Activated T-helper 2 cell treated with anti-CD3 and anti-CD28 coated beads, Interferon-gamma antibody, Interleukin-2, Interleukin-4, amounts not matched to agents 10 μg/mL and 5 μg/mL and 100 μg/mL, durations not matched to agents 14 hours and 24 hours and 36 hours (primary cell): ENCODE measurements around the gene DHRS3. TPM values are rescaled to one million over a fixed set of nuclear protein-coding genes. Genes with fewer than 3 reads are reported as not detected.
"Not testable (repeated sequence)": the region's sequence is repeated elsewhere in the genome, so short reads cannot be mapped to it uniquely, and the experiment has no call there.

Experiments
- DNase-seq: peaks from one replicate; pipeline ENCODE4 v3.0.0; 2021; ENCODE audit warnings: low spot score
- H3K27ac Mint-ChIP-seq: one replicate; pipeline ENCODE4 v1.8.0; 2021; ENCODE audit warnings: mixed read lengths
- H3K27me3 Mint-ChIP-seq: one replicate; pipeline ENCODE4 v1.8.0; 2021; ENCODE audit warnings: low read depth, mixed read lengths
- H3K36me3 Mint-ChIP-seq: one replicate; pipeline ENCODE4 v1.8.0; 2021; ENCODE audit warnings: low read depth, mixed read lengths
- H3K4me1 Mint-ChIP-seq: one replicate; pipeline ENCODE4 v1.8.0; 2021; ENCODE audit warnings: low read depth, mixed read lengths
- H3K4me3 Mint-ChIP-seq: one replicate; pipeline ENCODE4 v1.8.0; 2021; ENCODE audit warnings: low read depth, mild to moderate bottlenecking, moderate library complexity, mixed read lengths
- H3K9me3 Mint-ChIP-seq: one replicate; pipeline ENCODE4 v1.8.0; 2021; ENCODE audit warnings: mixed read lengths
- intact Hi-C: fragments of 100-400 bp; cut with micrococcal nuclease; formaldehyde crosslinking; loops from one replicate; pipeline ENCODE4 v1.15.1; 2023
- total RNA-seq: library from RNA; stranded (reverse); gene quantifications from 2 replicates; pipeline ENCODE4 v1.2.3, GENCODE V29; 2022

The DHRS3 gene
- total RNA-seq, 1 donor from 2014 or later, result 93.6 TPM

DNA sequence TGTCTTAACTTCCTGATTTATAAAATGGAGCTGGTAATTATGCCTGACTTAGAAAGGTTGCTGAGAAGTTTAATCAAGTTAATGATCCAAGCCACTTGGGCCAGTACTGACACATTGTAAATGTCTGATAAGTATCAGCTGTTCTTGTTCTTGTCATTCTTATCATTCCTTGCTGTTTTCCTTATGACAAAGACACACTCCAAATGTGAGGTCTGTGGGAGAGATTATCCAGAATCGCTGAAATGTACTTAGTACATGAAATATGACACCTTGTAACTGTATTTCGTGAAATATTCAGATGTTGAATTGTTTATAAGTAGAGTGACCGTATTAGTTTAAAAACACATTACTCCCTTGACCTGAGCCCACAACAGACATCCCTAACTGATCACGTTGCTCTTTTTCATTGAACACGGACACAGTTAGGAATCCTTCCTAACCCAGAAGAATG, 32.0 kb upstream of the DHRS3 start:
- Mint-ChIP-seq H3K4me1 (no peaks in the 10 kb centered on the region), H3K27ac (no peak overlapping the region), H3K27me3 (peaks cover 15% of the 10 kb centered on the region), H3K9me3 (no peaks in the 10 kb centered on the region), H3K36me3 (no peaks in the 10 kb centered on the region), H3K4me3 (no peak overlapping the region)
- no peak for DNase-seq
- intact Hi-C loops, result no loop called here

DNA sequence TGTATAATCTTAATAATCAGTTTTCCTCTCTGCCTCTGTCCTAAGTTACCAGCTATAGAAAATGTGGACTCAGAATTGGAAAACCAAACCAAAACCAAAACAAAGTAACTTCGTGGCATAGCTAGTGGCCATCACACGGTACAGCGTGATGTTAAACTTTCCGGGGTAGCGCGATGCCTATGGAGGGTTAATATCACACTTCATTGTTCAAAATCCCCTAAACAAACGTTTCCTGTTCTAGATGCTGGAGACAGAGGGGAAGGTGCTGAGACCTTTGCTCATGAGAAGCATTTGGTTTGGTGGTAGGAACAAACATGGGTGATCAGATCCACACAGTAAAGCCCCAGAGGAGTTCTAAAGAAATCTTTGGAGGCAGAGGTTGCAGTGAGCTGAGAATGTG, 30.7 kb upstream of the DHRS3 start:
- no peak for DNase-seq
- intact Hi-C loops, result no loop called here
- H3K36me3 Mint-ChIP-seq, result no peaks in the 10 kb centered on the region
- H3K27me3 Mint-ChIP-seq, result peaks cover 15% of the 10 kb centered on the region
- no peak overlapping the region for H3K27ac Mint-ChIP-seq
- H3K4me1 Mint-ChIP-seq, result no peaks in the 10 kb centered on the region
- no peak overlapping the region for H3K4me3 Mint-ChIP-seq
- no peaks in the 10 kb centered on the region for H3K9me3 Mint-ChIP-seq

DNA sequence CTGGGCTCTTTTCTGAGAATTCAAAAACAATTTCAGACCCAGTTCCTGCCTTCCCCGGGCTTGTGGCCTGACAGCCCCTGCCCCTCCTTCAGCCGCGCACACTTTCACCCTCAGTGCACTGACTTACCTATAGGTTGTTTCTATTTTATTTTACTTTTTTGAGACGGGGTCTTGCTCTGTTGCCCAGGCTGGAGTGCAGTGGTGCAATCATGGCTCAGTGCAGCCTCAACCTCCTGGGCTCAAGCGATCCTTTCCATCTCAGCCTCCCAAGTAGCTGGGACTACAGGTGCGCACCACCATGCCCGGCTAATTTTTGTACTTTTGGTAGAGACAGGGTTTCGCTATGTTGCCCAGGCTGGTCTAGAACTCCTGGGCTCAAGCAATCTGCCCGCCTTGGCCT, 27.4 kb upstream of the DHRS3 start:
- peaks cover 11% of the 10 kb centered on the region for H3K27me3 Mint-ChIP-seq
- H3K4me3 Mint-ChIP-seq, H3K27ac Mint-ChIP-seq, H3K36me3 Mint-ChIP-seq, intact Hi-C loops, DNase-seq, H3K4me1 Mint-ChIP-seq: not testable (repeated sequence)
- H3K9me3 Mint-ChIP-seq, result peaks cover 18% of the 10 kb centered on the region

DNA sequence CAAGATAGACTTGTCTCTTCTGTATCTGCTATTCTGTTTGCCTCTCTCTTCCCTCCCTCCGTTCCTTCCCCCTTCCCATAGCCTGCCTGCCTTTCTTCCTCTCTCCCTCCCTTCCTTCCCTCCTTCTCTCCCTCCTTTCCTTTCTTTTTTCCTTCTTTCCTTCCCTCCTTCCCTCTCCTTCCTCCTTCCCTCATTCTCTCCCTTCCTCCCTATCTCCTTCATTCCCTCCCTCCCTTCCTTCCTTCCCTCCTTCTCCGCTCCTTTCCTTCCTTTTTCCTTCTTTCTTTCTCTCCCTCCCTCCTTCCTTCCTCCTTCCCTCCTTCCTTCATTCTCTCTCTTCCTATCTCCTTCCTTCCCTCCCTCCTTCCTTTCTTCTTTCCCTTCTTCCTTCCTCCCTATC, 26.8 kb upstream of the DHRS3 start:
- Mint-ChIP-seq H3K36me3 (no peaks in the 10 kb centered on the region), H3K9me3 (peaks cover 24% of the 10 kb centered on the region), H3K27ac (no peak overlapping the region), H3K4me1 (no peaks in the 10 kb centered on the region), H3K4me3 (no peak overlapping the region), H3K27me3 (peaks cover 6% of the 10 kb centered on the region)
- DNase-seq, result no peak
- intact Hi-C loops, result no loop called here

DNA sequence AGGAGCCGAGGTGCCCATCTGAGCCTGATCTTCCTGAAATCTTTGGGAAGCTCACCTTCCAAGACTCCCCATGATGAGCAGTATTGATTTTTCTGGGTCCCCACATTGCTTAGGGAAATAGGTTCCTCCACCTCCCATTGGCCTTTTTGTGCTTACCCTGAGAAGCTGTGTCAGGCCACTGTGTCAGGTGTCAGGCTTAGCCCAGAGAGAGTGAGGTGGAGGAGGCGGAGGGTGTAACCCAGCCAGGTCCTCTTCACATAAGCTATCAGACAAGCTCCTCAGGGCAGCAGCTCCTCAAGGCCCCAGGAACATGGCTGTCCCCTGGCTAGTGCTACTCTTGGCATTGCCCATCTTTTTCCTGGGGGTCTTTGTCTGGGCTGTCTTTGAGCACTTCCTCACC, 26.2 kb upstream of the DHRS3 start:
- H3K9me3 Mint-ChIP-seq, result peaks cover 30% of the 10 kb centered on the region
- H3K4me1 Mint-ChIP-seq, result no peaks in the 10 kb centered on the region
- H3K4me3 Mint-ChIP-seq, result no peak overlapping the region
- intact Hi-C loops, result no loop called here
- peaks cover 6% of the 10 kb centered on the region for H3K27me3 Mint-ChIP-seq
- H3K36me3 Mint-ChIP-seq, result no peaks in the 10 kb centered on the region
- no peak overlapping the region for H3K27ac Mint-ChIP-seq
- DNase-seq, result no peak

DNA sequence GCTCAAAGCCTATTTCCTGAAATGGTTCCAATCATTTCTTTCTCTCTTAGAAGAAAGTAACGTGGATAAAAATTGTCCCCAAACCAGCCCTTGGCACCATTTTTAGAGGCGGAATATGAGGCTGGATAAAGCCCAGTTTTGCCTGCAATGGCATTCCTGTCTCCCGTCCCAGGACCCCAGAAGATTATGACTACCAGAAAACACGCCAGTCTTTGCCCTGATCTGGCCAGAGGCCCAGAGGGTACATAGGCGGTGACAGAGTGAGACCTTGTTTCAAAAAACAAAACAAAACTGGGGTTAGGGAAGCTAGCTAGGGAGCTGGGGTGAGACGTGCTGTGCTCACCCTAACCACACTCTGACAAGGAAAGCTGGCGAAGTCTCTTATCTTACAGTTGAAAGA, 25.8 kb upstream of the DHRS3 start, which contains the start of gene AADACL4:
TSS of gene AADACL4 (plus strand) at position 301 of the 400 bp plus-strand sequence. CDS start 462 bp downstream, outside the sequence.
- H3K9me3 Mint-ChIP-seq, result peaks cover 30% of the 10 kb centered on the region
- H3K27me3 Mint-ChIP-seq, result peaks cover 6% of the 10 kb centered on the region
- no peak for DNase-seq
- no peaks in the 10 kb centered on the region for H3K4me1 Mint-ChIP-seq
- no peak within 1 kb of the TSS for H3K4me3 Mint-ChIP-seq
- intact Hi-C loops, result no loop called here
- no peaks in the 10 kb centered on the region for H3K36me3 Mint-ChIP-seq
- no peak within 1 kb of the TSS for H3K27ac Mint-ChIP-seq

DNA sequence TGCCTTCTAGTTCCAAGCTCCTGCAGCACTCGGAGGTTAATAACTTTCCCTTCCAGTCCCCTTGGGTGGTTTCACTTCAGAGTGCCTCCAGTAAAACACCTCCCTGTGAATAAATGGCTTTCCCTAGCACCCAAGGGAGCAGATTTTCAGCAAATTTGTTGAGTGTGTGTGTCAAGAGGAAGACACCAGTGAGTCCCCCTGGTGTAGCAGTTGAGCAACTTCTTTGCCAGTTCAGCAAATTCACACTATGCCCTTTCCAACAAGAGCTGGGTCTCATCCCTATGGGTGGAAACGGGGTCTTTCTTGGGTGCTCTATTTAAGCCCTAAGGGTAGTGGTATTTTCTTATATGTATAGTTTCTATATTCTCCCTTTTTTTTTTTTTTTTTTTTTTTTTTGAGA, 25.1 kb upstream of the DHRS3 start:
- Mint-ChIP-seq H3K27me3 (peaks cover 6% of the 10 kb centered on the region), H3K4me1 (no peaks in the 10 kb centered on the region), H3K27ac (no peak overlapping the region), H3K36me3 (no peaks in the 10 kb centered on the region), H3K9me3 (peaks cover 30% of the 10 kb centered on the region), H3K4me3 (no peak overlapping the region)
- no peak for DNase-seq
- intact Hi-C loops, result no loop called here

DNA sequence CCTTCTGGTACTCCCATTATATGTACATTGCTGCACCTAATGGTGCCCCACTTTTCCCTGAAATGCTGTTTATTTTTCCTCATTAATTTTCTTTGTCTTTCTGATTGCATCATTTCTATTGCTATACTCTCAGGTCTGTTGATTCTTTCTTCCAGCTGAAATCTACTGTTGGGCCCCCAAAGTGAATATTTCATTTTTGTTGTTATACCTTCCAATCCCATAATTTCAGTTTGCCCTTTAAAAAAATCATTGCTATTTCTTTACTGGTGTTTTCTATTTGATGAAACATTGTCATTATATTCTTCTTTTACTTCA, 22.9 kb upstream of the DHRS3 start:
- DNase-seq, result no peak
- H3K9me3 Mint-ChIP-seq, result peaks cover 30% of the 10 kb centered on the region
- H3K4me3 Mint-ChIP-seq, result no peak overlapping the region
- H3K4me1 Mint-ChIP-seq, result no peaks in the 10 kb centered on the region
- H3K36me3 Mint-ChIP-seq, result no peaks in the 10 kb centered on the region
- H3K27me3 Mint-ChIP-seq, result no peaks in the 10 kb centered on the region
- intact Hi-C loops, result no loop called here
- no peak overlapping the region for H3K27ac Mint-ChIP-seq

DNA sequence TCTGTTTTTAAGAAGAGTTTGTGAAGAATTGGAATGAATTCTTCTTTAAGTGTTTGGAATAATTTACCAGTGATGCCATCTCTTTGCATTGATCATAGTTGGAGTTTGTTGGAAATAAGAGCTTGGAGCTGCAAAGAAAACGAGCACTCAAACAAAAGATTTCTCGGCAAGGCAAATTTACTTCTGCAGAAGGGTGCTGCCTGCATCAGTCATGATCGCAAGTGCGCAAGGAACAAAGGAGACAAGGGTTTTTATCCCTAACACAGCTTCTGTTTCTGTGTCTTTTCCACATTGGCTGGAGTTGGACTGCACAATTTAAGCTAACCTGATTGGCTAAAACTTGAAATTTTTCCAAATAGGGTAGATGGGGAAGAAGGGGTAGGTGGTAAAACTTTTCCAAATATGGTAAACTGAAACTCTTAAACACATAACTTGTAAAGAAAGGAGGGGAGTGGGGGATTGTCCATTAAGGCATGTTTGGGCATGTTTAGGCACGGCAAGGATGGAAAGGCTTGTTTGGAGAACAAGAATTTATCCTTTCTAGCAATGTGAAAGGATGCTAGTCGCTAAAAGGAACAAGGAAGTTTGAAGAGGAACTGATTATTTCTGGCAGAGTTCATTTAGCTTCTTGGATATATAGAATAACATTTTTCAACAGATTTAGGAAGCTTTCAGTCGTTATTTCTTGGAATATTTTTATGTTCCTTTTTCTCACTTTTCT, 22.4 kb upstream of the DHRS3 start:
- Mint-ChIP-seq H3K27me3 (no peaks in the 10 kb centered on the region), H3K4me1 (no peaks in the 10 kb centered on the region), H3K36me3 (no peaks in the 10 kb centered on the region), H3K9me3 (peaks cover 30% of the 10 kb centered on the region), H3K27ac (no peak overlapping the region), H3K4me3 (no peak overlapping the region)
- intact Hi-C loops, result no loop called here
- DNase-seq, result no peak

DNA sequence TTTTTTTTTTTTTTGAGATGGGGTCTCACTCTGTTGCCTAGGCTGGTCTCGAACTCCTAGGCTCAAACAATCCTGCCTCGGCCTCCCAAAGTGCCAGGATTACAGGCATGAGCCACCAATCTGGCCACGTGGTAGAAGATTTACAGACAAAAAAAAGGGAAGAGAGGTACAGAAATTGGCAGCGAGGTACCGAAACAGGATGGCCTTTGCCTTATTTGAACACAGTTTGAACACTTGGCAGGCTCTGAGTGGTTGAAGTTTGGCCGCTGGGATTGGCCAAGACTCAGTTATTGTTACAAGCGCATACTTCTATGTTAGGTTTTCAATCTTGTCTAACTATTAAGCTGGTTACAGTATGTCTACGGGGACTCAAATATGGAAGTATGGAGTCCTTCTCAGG, 19.7 kb upstream of the DHRS3 start:
- Mint-ChIP-seq H3K27ac (no peak overlapping the region), H3K36me3 (no peaks in the 10 kb centered on the region), H3K4me1 (peaks cover 3% of the 10 kb centered on the region), H3K9me3 (peaks cover 30% of the 10 kb centered on the region), H3K4me3 (no peak overlapping the region), H3K27me3 (peaks cover 2% of the 10 kb centered on the region)
- DNase-seq, result no peak
- intact Hi-C loops, result no loop called here

DNA sequence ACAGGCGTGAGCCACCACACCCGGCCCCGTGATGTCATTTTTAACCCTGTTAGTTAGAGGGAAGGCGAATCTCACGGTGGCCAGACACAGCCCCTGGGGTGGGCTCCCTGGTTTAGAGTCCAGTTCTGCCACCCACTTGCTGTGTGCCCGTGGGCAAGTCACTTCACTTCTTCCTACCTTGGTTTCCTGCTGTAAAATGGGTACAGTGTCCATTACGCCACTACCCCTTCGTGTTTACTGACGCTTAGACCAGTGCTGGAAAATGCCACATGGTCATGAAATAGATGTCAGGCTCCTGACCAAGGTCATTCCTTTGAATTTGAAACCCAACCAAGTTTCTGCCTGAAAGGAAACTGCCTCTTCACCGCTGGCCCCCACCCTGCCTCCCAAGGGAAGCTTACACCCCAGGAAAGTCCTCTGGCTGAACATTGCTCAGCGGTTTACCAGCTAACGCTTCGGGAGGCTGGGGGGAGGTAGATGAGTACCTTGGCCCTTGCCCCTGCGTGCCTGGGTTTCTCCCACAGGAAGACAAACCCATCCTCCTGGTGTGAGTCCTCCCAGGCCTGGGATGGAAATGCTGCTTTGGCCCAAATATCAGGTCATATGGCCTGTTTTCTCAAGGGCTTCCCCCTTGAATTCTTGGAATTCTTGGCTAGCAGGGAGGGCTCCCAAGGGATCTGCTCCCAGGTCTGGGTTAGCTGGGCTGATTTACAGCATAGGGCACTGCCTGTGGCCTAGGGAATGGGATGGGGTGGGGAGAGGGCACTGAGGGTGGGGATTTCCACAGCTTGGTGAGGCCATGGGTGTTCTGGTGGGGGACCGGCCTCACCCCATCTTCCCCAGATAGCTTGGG, 18.3 kb upstream of the DHRS3 start:
- intact Hi-C loops, result no loop called here
- peaks cover 22% of the 10 kb centered on the region for H3K9me3 Mint-ChIP-seq
- no peak overlapping the region for H3K27ac Mint-ChIP-seq
- peaks cover 3% of the 10 kb centered on the region for H3K4me1 Mint-ChIP-seq
- H3K27me3 Mint-ChIP-seq, result peaks cover 7% of the 10 kb centered on the region
- no peak overlapping the region for H3K4me3 Mint-ChIP-seq
- H3K36me3 Mint-ChIP-seq, result no peaks in the 10 kb centered on the region
- no peak for DNase-seq

DNA sequence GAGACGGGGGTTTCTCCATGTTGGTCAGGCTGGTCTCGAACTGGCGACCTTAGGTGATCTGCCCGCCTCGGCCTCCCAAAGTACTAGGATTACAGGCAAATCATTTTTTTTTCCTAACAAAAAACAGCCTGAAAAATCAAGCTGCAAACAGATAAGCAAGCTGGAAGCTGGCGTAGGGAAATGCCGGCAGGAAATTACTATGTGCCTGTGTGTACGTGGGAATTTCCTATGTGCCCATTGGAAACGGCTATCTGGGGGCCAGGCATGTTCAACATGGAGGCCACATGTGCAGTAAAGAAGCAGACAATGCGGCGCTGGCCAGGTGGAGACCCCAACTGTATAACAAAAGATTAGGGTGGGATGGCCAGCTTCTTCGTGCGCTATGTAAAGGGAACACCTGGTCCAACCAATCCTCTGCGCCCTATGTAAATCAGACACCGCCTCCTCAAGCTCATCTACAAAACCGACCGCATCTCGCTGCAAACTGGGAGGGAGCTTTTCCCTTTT, 16.7 kb upstream of the DHRS3 start:
- no peak for DNase-seq
- intact Hi-C loops, result no loop called here
- peaks cover 7% of the 10 kb centered on the region for H3K27me3 Mint-ChIP-seq
- peaks cover 6% of the 10 kb centered on the region for H3K9me3 Mint-ChIP-seq
- no peaks in the 10 kb centered on the region for H3K36me3 Mint-ChIP-seq
- H3K4me3 Mint-ChIP-seq, result no peak overlapping the region
- H3K27ac Mint-ChIP-seq, result no peak overlapping the region
- peaks cover 3% of the 10 kb centered on the region for H3K4me1 Mint-ChIP-seq

DNA sequence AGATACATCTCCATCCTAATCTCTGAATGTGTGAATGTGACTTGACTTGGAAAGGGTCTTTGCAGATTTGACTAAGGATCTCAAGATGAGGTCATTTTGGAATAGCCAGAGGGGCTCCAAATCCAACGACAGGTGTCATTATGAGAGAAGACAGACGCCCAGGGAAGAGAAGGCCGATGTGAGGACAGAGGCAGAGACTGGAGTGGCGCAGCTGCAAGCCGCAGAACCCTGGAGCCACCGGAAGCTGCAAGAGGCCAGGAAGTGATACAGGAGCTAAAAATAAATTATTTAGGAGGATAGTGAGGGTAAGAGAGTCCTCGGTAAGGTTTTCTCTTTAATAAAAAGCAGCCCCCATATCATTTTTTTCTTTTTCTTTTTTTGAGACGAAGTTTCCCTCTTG, 16.1 kb upstream of the DHRS3 start:
- H3K36me3 Mint-ChIP-seq, result no peaks in the 10 kb centered on the region
- no peaks in the 10 kb centered on the region for H3K9me3 Mint-ChIP-seq
- H3K27me3 Mint-ChIP-seq, result peaks cover 7% of the 10 kb centered on the region
- no peak overlapping the region for H3K27ac Mint-ChIP-seq
- H3K4me3 Mint-ChIP-seq, result no peak overlapping the region
- intact Hi-C loops, result no loop called here
- peaks cover 3% of the 10 kb centered on the region for H3K4me1 Mint-ChIP-seq
- DNase-seq, result no peak
